ENCODE data around the gene NDUFV1. TPM values are rescaled to one million over a fixed set of nuclear protein-coding genes. Genes with fewer than 3 reads are reported as not detected.

The NDUFV1 gene
- total RNA-seq, 2 donors from 2014 or later: 424 to 522 TPM

- Histone ChIP-seq H3K4me1 (peaks cover 0 to 31% of the 10 kb centered on the region in 2 donors), H3K27ac (no peak overlapping the region), H3K27me3 (no peaks in the 10 kb centered on the region), H3K9me3 (no peaks in the 10 kb centered on the region), H3K36me3 (no peaks in the 10 kb centered on the region), H3K4me3 (no peak overlapping the region)
- DNase-seq (ENCODE audit: low spot score): no peak
- TF ChIP-seq, protein P1, sequence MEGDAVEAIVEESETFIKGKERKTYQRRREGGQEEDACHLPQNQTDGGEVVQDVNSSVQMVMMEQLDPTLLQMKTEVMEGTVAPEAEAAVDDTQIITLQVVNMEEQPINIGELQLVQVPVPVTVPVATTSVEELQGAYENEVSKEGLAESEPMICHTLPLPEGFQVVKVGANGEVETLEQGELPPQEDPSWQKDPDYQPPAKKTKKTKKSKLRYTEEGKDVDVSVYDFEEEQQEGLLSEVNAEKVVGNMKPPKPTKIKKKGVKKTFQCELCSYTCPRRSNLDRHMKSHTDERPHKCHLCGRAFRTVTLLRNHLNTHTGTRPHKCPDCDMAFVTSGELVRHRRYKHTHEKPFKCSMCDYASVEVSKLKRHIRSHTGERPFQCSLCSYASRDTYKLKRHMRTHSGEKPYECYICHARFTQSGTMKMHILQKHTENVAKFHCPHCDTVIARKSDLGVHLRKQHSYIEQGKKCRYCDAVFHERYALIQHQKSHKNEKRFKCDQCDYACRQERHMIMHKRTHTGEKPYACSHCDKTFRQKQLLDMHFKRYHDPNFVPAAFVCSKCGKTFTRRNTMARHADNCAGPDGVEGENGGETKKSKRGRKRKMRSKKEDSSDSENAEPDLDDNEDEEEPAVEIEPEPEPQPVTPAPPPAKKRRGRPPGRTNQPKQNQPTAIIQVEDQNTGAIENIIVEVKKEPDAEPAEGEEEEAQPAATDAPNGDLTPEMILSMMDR (IDR thresholded peaks at IDR 0.05): no peak
Measured at GRCh38 chr11:67632175-67632981, 25.6 kb downstream of the NDUFV1 start.

DNA sequence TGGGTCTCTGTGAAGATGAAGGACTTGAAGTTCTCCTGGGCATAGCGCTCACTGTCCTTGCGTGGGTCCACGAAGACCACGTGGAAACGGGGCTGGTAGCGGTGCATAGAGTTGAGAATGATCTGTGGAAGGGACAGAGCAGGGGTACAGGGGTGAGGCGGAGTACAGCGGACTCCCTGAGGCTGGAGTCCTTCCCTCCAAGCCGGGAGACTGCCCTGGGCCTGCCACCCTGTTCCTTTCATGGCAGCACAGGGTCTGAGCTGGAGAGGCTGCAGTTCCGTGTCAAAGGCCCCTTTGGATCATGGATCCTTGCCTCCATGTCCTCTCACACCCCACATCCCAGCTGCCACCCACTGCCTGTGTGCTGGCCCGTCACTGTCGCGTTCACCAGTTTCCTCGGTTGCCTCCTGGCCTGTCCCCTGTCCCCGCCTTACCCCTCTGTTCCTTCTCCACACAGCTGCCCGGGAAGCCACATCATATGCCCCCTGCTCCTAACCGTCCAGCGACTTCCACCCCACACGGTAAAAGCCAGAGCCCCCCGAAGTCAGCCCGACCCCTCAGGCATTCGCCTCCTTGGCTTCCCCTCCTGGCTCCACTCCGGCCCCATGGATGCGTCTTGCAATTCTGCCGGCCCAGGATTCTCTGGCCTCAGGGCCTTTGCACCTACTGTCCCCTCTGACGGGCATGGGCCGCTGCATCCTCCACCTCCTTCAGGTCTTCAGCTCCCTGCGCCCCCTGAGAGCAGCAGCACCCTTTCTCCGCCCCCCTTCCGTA, 26.4 kb downstream of the NDUFV1 start:
- TF ChIP-seq, protein P1 (IDR thresholded peaks at IDR 0.05): no peak
- Histone ChIP-seq H3K4me3 (no peak overlapping the region), H3K36me3 (no peaks in the 10 kb centered on the region), H3K4me1 (peaks cover 0 to 24% of the 10 kb centered on the region in 2 donors), H3K27ac (no peak overlapping the region), H3K9me3 (no peaks in the 10 kb centered on the region), H3K27me3 (no peaks in the 10 kb centered on the region)
- DNase-seq (ENCODE audit: low spot score): no peak

DNA sequence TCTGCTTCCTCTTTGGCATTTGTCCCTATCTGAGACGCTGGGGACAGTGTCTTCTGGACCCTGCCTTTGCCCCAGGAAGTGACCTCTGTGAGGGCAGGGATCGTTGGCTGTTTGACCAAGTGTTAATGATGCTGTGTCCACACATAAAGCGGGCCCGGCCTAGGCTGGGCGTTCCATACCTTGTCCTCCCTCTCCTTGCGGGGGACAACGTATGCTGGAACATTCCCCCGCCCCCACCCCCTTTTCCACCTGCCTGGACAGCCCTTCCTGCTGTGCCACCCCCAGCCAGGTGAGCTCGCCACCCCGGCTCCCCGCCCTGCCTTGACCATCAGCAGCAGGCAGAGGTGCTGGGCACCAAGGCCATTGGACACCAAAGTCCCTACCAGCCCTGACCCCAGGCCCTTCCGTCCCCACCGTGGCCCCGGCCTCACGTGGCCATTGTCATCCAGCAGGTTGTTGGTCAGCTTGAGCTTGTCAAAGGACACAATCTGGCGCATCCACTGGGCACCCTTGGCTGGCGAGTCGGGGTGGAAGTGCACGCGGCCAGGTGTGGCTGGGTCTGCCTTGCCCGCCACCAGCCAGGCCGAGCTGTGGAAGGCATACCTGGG, 27.1 kb downstream of the NDUFV1 start:
- Histone ChIP-seq H3K4me1 (peaks cover 0 to 17% of the 10 kb centered on the region in 2 donors), H3K4me3 (no peak overlapping the region), H3K9me3 (no peaks in the 10 kb centered on the region), H3K36me3 (no peaks in the 10 kb centered on the region), H3K27ac (no peak overlapping the region), H3K27me3 (no peaks in the 10 kb centered on the region)
- TF ChIP-seq, protein P1 (IDR thresholded peaks at IDR 0.05): no peak
- DNase-seq (ENCODE audit: low spot score): no peak

- no peaks in the 10 kb centered on the region for H3K36me3 ChIP-seq
- no peak overlapping the region for H3K27ac ChIP-seq
- no peaks in the 10 kb centered on the region for H3K27me3 ChIP-seq
- peaks cover 0 to 10% of the 10 kb centered on the region in 2 donors for H3K4me1 ChIP-seq
- no peak overlapping the region for H3K4me3 ChIP-seq
- no peak for DNase-seq (ENCODE audit: low spot score)
- TF ChIP-seq, protein P1 (IDR thresholded peaks at IDR 0.05): no peak
- H3K9me3 ChIP-seq: no peaks in the 10 kb centered on the region
Measured at GRCh38 chr11:67634366-67635230, 27.9 kb downstream of the NDUFV1 start.

GRCh38 chr11:67635231-67635521, 28.4 kb downstream of the NDUFV1 start:
- TF ChIP-seq, protein P1 (IDR thresholded peaks at IDR 0.05): no peak
- DNase-seq (ENCODE audit: low spot score): no peak
- H3K4me1 ChIP-seq: peaks cover 0 to 10% of the 10 kb centered on the region in 2 donors
- no peaks in the 10 kb centered on the region for H3K36me3 ChIP-seq
- H3K27me3 ChIP-seq: no peaks in the 10 kb centered on the region
- H3K9me3 ChIP-seq: no peaks in the 10 kb centered on the region
- no peak overlapping the region for H3K27ac ChIP-seq
- H3K4me3 ChIP-seq: no peak overlapping the region

All from right atrium auricular region (tissue), 2 donors.